ENCODE measurements around the gene CSF1R. TPM values are rescaled to one million over a fixed set of nuclear protein-coding genes. Genes with fewer than 3 reads are reported as not detected.
"Not testable (repeated sequence)": the region's sequence is repeated elsewhere in the genome, so short reads cannot be mapped to it uniquely, and the experiment has no call there.

CSF1R gene
- total RNA-seq, 1 experiment from 2014 or later, result 5.8 TPM

GRCh38 chr5:150092159-150092787 is 5.9 kb upstream of the CSF1R start:
- no peak overlapping the region for H3K27ac Mint-ChIP-seq (ENCODE audit: unreplicated experiment)
- no peak for DNase-seq
- POLR2A ChIA-PET, result no interaction called here
- H3K27me3 ChIP-seq (replicated peaks; ENCODE audit: control insufficient read depth, insufficient read depth, low read length), result no peaks in the 10 kb centered on the region
- peaks cover 28% of the 10 kb centered on the region for H3K4me1 ChIP-seq
- H3K4me1 Mint-ChIP-seq (ENCODE audit: low read depth, unreplicated experiment), result peaks cover 31% of the 10 kb centered on the region
- H3K4me3 Mint-ChIP-seq (ENCODE audit: unreplicated experiment), result no peak overlapping the region
- CTCF ChIA-PET, result interaction anchor here (0.6 kb wide), 2 partner anchors 84 to 150 kb away, joined by 4 to 5 read pairs; no protein-coding TSS in a partner anchor
- no peak for TF ChIP-seq CTCF (IDR thresholded peaks at IDR 0.05; ENCODE audit: insufficient read depth in 1 of 2, low read depth in 1 of 2, low read length in 1 of 2, severe bottlenecking in 1 of 2, unreplicated experiment in 1 of 2)
- no peaks in the 10 kb centered on the region for H3K9me3 Mint-ChIP-seq (ENCODE audit: unreplicated experiment)
- BruUV-seq (replicated peaks), result no TSS peak
- H3K9me3 ChIP-seq, result no peaks in the 10 kb centered on the region
- no peak overlapping the region for H3K4me3 ChIP-seq (ENCODE audit: low read depth, low read length)
- no peaks in the 10 kb centered on the region for H3K36me3 ChIP-seq (ENCODE audit: control insufficient read depth, insufficient read depth, low read length)
- peaks cover 2% of the 10 kb centered on the region for H3K27me3 Mint-ChIP-seq (ENCODE audit: insufficient read depth, unreplicated experiment)
- intact Hi-C loops (cut with micrococcal nuclease; ENCODE audit: unreplicated experiment), result no loop called here
- H3K36me3 Mint-ChIP-seq (ENCODE audit: insufficient read depth, unreplicated experiment), result no peaks in the 10 kb centered on the region

- Histone ChIP-seq H3K9me3 (no peaks in the 10 kb centered on the region), H3K36me3 (ENCODE audit: control insufficient read depth, insufficient read depth, low read length) (no peaks in the 10 kb centered on the region), H3K27me3 (replicated peaks; ENCODE audit: control insufficient read depth, insufficient read depth, low read length) (no peaks in the 10 kb centered on the region), H3K4me3 (ENCODE audit: low read depth, low read length) (no peak overlapping the region), H3K4me1 (0 out of 2 replicates have a peak, but pooled peaks cover 5% of the 10 kb centered on the region)
- no peak for TF ChIP-seq CTCF (IDR thresholded peaks at IDR 0.05; ENCODE audit: insufficient read depth in 1 of 2, low read depth in 1 of 2, low read length in 1 of 2, severe bottlenecking in 1 of 2, unreplicated experiment in 1 of 2)
- peaks cover 10% of the 10 kb centered on the region for H3K4me1 Mint-ChIP-seq (ENCODE audit: low read depth, unreplicated experiment)
- no peaks in the 10 kb centered on the region for H3K9me3 Mint-ChIP-seq (ENCODE audit: unreplicated experiment)
- no peak overlapping the region for H3K4me3 Mint-ChIP-seq (ENCODE audit: unreplicated experiment)
- no peak overlapping the region for H3K27ac Mint-ChIP-seq (ENCODE audit: unreplicated experiment)
- DNase-seq, result no peak
- BruUV-seq (replicated peaks), result no TSS peak
- POLR2A ChIA-PET, result no interaction called here
- H3K36me3 Mint-ChIP-seq (ENCODE audit: insufficient read depth, unreplicated experiment), result no peaks in the 10 kb centered on the region
- no peaks in the 10 kb centered on the region for H3K27me3 Mint-ChIP-seq (ENCODE audit: insufficient read depth, unreplicated experiment)
- CTCF ChIA-PET, result no interaction called here
- intact Hi-C loops (cut with micrococcal nuclease; ENCODE audit: unreplicated experiment), result no loop called here
Measured at GRCh38 chr5:150085191-150085912, 1.0 kb downstream of the CSF1R start.

GRCh38 chr5:150084754-150085153 is 1.6 kb downstream of the CSF1R start:
- H3K4me3 ChIP-seq (ENCODE audit: low read depth, low read length); H3K9me3 ChIP-seq; H3K27me3 Mint-ChIP-seq (ENCODE audit: insufficient read depth, unreplicated experiment); H3K4me1 ChIP-seq; H3K9me3 Mint-ChIP-seq (ENCODE audit: unreplicated experiment); H3K4me3 Mint-ChIP-seq (ENCODE audit: unreplicated experiment); intact Hi-C loops (cut with micrococcal nuclease; ENCODE audit: unreplicated experiment); H3K4me1 Mint-ChIP-seq (ENCODE audit: low read depth, unreplicated experiment); H3K36me3 Mint-ChIP-seq (ENCODE audit: insufficient read depth, unreplicated experiment); H3K36me3 ChIP-seq (ENCODE audit: control insufficient read depth, insufficient read depth, low read length); CTCF ChIA-PET; BruUV-seq (replicated peaks); DNase-seq; H3K27ac Mint-ChIP-seq (ENCODE audit: unreplicated experiment); POLR2A ChIA-PET; H3K27me3 ChIP-seq (replicated peaks; ENCODE audit: control insufficient read depth, insufficient read depth, low read length): not testable (repeated sequence)
